Neuronal stem cell (in vitro differentiated cells): ENCODE data around the gene ATP8A2.

ENCODE experiments used
- DNase-seq: peaks from one replicate; pipeline ENCODE4 v3.0.0-alpha.2; 2013; ENCODE audit warnings: low spot score
- H2AFZ ChIP-seq: one replicate; pipeline ENCODE4 v1.6.1; 2013; ENCODE audit warnings: mild to moderate bottlenecking, low read length, inconsistent platforms
- H2AK5ac ChIP-seq: 2 replicates; pipeline ENCODE4 v1.6.1; 2013; ENCODE audit warnings: low read depth, mild to moderate bottlenecking, inconsistent platforms, low read length, moderate library complexity, mixed read lengths
- H2BK120ac ChIP-seq: 2 replicates; pipeline ENCODE4 v1.6.1; 2013; ENCODE audit warnings: low read depth, mild to moderate bottlenecking, inconsistent platforms, low read length, moderate library complexity, mixed read lengths
- H2BK12ac ChIP-seq: one replicate; pipeline ENCODE4 v1.6.1; 2013; ENCODE audit warnings: low read length, inconsistent platforms
- H2BK15ac ChIP-seq: 2 replicates; pipeline ENCODE4 v1.6.1; 2013; ENCODE audit warnings: mild to moderate bottlenecking, low read length, inconsistent platforms, mixed read lengths
- H2BK5ac ChIP-seq: one replicate; pipeline ENCODE4 v1.6.1; 2013; ENCODE audit warnings: inconsistent platforms, mild to moderate bottlenecking, low read length, moderate library complexity
- H3K14ac ChIP-seq: one replicate; pipeline ENCODE4 v1.6.1; 2013; ENCODE audit warnings: low read length, inconsistent platforms
- H3K18ac ChIP-seq: 2 replicates; pipeline ENCODE4 v1.6.1; 2013; ENCODE audit warnings: low read length, inconsistent platforms
- H3K23ac ChIP-seq: 2 replicates; pipeline ENCODE4 v1.6.1; 2013; ENCODE audit warnings: low read depth, mild to moderate bottlenecking, mixed read lengths, low read length, inconsistent platforms; ENCODE audit not compliant: poor library complexity
- H3K27ac ChIP-seq: replicated peaks from 3 replicates; pipeline ENCODE4 v1.5.1; 2013; ENCODE audit warnings: low read length, inconsistent platforms
- H3K27me3 ChIP-seq, 3 experiments: 2 replicates each; pipeline ENCODE4 v1.6.1; 2013; ENCODE audit warnings: low read length in 3 of 3, mild to moderate bottlenecking in 2 of 3, inconsistent platforms in 1 of 3, low read depth in 1 of 3, mixed read lengths in 1 of 3, moderate library complexity in 1 of 3; ENCODE audit not compliant: control insufficient read depth in 3 of 3, insufficient read depth in 3 of 3
- H3K36me3 ChIP-seq, 2 donors: replicated peaks in 1 of 2; 2 replicates each; pipeline ENCODE4 v1.6.1; 2013; ENCODE audit warnings: low read length in 2 of 2; ENCODE audit not compliant: control insufficient read depth in 2 of 2, insufficient read depth in 2 of 2
- H3K4ac ChIP-seq: 2 replicates; pipeline ENCODE4 v1.6.1; 2013; ENCODE audit warnings: inconsistent platforms, mild to moderate bottlenecking, low read length, moderate library complexity
- H3K4me1 ChIP-seq, 2 donors: 1 replicate in 1 of 2; 2 replicates in 1 of 2; pipeline ENCODE4 v1.6.1; 2013; ENCODE audit warnings: low read length in 2 of 2, low read depth in 1 of 2; ENCODE audit not compliant: control insufficient read depth in 2 of 2, insufficient read depth in 1 of 2
- H3K4me2 ChIP-seq: one replicate; pipeline ENCODE4 v1.6.1; 2013; ENCODE audit warnings: mild to moderate bottlenecking, low read length, inconsistent platforms; ENCODE audit not compliant: insufficient read depth, poor library complexity, severe bottlenecking
- H3K4me3 ChIP-seq, 2 donors: 2 replicates each; pipeline ENCODE4 v1.5.1; 2013; ENCODE audit warnings: low read length in 2 of 2, mild to moderate bottlenecking in 2 of 2, inconsistent platforms in 1 of 2, moderate library complexity in 1 of 2
- H3K79me1 ChIP-seq: one replicate; pipeline ENCODE4 v1.6.1; 2013; ENCODE audit warnings: low read depth, mild to moderate bottlenecking, inconsistent platforms, low read length, moderate library complexity
- H3K9ac ChIP-seq: one replicate; pipeline ENCODE4 v1.6.1; 2013; ENCODE audit warnings: mild to moderate bottlenecking, low read depth, low read length, inconsistent platforms; ENCODE audit not compliant: poor library complexity
- H3K9me3 ChIP-seq, 2 donors: replicated peaks in 1 of 2; 2 replicates each; pipeline versions ENCODE3 to v1.6.1; 2013; ENCODE audit warnings: low read length in 2 of 2, mild to moderate bottlenecking in 2 of 2, inconsistent platforms in 1 of 2, low read depth in 1 of 2, mixed read lengths in 1 of 2, moderate library complexity in 1 of 2; ENCODE audit not compliant: control insufficient read depth in 2 of 2, insufficient read depth in 1 of 2
- H4K8ac ChIP-seq: one replicate; pipeline ENCODE4 v1.6.1; 2013; ENCODE audit warnings: low read depth, mild to moderate bottlenecking, inconsistent platforms, low read length, moderate library complexity
- H4K91ac ChIP-seq: one replicate; pipeline ENCODE4 v1.6.1; 2013; ENCODE audit warnings: low read length, low read depth, mild to moderate bottlenecking, inconsistent platforms; ENCODE audit not compliant: poor library complexity
- WGBS, 2 donors: extraction: QIAGEN DNeasy Blood & Tissue Kit; methylation state at CpG; one replicate each; pipeline ENCODE4 v1.1.7; 2013; ENCODE audit warnings: missing lambda C conversion rate in 2 of 2, mixed read lengths in 1 of 2; ENCODE audit not compliant: insufficient read length in 2 of 2, insufficient replicate concordance in 1 of 2; ENCODE audit errors: extremely low coverage in 2 of 2; 5-methylcytosine and 5-hydroxymethylcytosine counted together

The ATP8A2 gene

DNA sequence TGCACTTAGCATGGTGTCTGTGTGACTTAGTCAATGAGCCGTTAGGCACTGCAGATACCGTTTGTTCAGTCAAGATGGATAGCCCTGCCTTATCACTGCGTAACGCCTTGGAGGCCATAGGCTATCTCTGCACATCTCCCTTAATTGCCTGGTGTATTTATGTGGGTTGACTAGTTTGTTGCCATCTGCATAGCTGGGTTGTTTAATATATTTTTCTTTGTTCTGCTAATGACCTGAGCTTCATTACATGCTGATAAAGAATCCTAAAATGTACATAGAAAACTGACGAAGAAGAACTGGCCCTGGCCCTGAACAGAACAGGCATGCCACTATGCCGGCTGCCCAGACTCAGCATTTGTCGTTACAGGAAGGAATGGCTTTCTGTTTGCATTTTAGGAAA, 382.2 kb downstream of the ATP8A2 start:
- Histone ChIP-seq H3K18ac (no peak overlapping the region), H3K27me3 (peaks cover 0 to 2% (median 0%) of the 10 kb centered on the region in 3 experiments), H3K9ac (no peak overlapping the region), H2BK12ac (no peak overlapping the region), H3K14ac (no peak overlapping the region), H2BK120ac (no peak overlapping the region), H4K91ac (no peak overlapping the region), H2AFZ (no peak overlapping the region), H3K4me1 (peaks cover 0 to 19% of the 10 kb centered on the region in 2 donors), H2BK5ac (no peak overlapping the region), H4K8ac (no peak overlapping the region), H2BK15ac (no peak overlapping the region), H3K23ac (no peak overlapping the region), H3K79me1 (no peaks in the 10 kb centered on the region), H3K4me2 (no peak overlapping the region), H3K4me3 (no peak overlapping the region), H3K4ac (no peak overlapping the region), H3K9me3 (no peaks in the 10 kb centered on the region), H3K36me3 (no peaks in the 10 kb centered on the region), H3K27ac (no peak overlapping the region), H2AK5ac (no peak overlapping the region)
- WGBS, 2 donors: no CpG with 5 or more reads among the region's 7 CpGs
- DNase-seq: no peak

DNA sequence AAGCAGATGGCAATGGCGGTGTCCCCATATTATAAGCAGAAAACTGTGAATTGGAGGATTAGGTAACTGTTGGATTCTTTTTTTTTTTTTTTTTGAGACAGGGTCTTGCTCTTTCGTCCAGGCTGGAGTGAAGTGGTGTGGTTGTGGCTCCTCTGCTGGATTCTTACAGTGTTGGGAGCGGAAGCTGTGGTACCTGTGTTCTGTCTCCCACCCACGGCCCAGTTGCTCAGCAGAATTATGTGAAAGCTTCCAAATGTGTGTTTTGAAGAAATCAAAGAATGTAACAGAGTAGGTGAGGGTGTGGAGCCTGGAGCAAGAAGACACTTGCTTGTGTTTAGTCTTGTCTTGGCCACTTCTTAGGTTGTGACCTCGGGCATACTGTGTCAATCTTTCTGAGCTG, 384.5 kb downstream of the ATP8A2 start:
- peaks cover 0 to 2% (median 0%) of the 10 kb centered on the region in 3 experiments for H3K27me3 ChIP-seq
- H3K27ac ChIP-seq: no peak overlapping the region
- no CpG with 5 or more reads among the region's 5 CpGs for WGBS, 2 donors
- no peak overlapping the region for H2AFZ ChIP-seq
- H2BK15ac ChIP-seq: no peak overlapping the region
- H3K9ac ChIP-seq: no peak overlapping the region
- no peak overlapping the region for H2AK5ac ChIP-seq
- peaks cover 0 to 13% of the 10 kb centered on the region in 2 donors for H3K4me1 ChIP-seq
- H4K91ac ChIP-seq: no peak overlapping the region
- no peak overlapping the region for H3K23ac ChIP-seq
- H3K36me3 ChIP-seq: no peaks in the 10 kb centered on the region
- DNase-seq: no peak
- H2BK5ac ChIP-seq: no peak overlapping the region
- no peak overlapping the region for H3K4me2 ChIP-seq
- no peak overlapping the region for H2BK12ac ChIP-seq
- no peaks in the 10 kb centered on the region for H3K9me3 ChIP-seq
- no peak overlapping the region for H2BK120ac ChIP-seq
- no peak overlapping the region for H3K14ac ChIP-seq
- H3K4me3 ChIP-seq: no peak overlapping the region
- no peak overlapping the region for H4K8ac ChIP-seq
- H3K18ac ChIP-seq: no peak overlapping the region
- no peaks in the 10 kb centered on the region for H3K79me1 ChIP-seq
- no peak overlapping the region for H3K4ac ChIP-seq

DNA sequence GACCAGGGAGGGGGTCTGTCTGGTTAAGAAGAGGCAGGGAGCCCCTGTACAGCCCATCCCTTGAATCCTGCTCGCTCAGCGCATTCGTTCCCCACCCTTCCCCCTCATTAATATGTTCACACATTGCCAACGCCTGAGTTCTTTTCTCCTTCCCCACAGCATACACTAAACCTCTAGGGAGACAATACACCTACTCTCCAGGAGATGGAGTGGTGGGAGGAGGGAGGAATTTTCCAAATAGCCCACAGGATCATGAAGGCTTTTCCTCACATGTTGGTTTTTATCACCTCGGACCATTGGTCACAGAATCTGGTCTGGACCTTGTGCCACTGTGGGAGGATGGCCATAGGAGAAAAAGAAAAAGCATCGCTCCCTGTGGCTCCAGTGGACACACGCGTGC, 385.1 kb downstream of the ATP8A2 start:
- Histone ChIP-seq H3K23ac (no peak overlapping the region), H3K4me1 (peaks cover 0 to 13% of the 10 kb centered on the region in 2 donors), H3K4me2 (no peak overlapping the region), H3K27me3 (peaks cover 0 to 2% (median 0%) of the 10 kb centered on the region in 3 experiments), H3K4me3 (no peak overlapping the region), H3K4ac (no peak overlapping the region), H3K14ac (no peak overlapping the region), H3K27ac (no peak overlapping the region), H2BK120ac (no peak overlapping the region), H2AFZ (no peak overlapping the region), H2AK5ac (no peak overlapping the region), H3K18ac (no peak overlapping the region), H3K9me3 (no peaks in the 10 kb centered on the region), H3K9ac (no peak overlapping the region), H3K79me1 (no peaks in the 10 kb centered on the region), H4K91ac (no peak overlapping the region), H2BK12ac (no peak overlapping the region), H3K36me3 (no peaks in the 10 kb centered on the region), H2BK5ac (no peak overlapping the region), H2BK15ac (peak overlapping the region; percentile 10), H4K8ac (no peak overlapping the region)
- no peak for DNase-seq
- no CpG with 5 or more reads among the region's 8 CpGs for WGBS, 2 donors

DNA sequence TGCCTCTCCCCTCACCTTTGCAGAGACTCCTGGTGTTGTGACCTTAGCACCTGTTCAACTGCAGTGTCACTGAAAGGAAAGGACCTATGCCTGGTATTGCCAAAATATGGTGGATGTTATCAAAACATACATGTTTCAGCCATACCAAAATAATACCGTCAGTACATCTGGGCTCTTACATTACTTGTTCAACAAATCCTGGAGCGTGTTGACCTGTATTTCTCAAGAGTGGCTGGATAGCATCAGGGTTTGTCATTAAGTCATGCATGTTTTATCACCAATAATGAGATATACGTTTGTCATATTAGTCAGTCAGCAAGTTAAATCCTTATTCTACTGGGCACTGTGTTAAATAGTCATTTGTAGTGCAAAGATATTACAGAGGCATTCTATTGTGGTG, 389.3 kb downstream of the ATP8A2 start:
- Histone ChIP-seq H2BK120ac (no peak overlapping the region), H4K91ac (no peak overlapping the region), H3K27me3 (no peaks in the 10 kb centered on the region), H3K14ac (no peak overlapping the region), H2AFZ (no peak overlapping the region), H3K36me3 (no peaks in the 10 kb centered on the region), H3K79me1 (no peaks in the 10 kb centered on the region), H3K18ac (no peak overlapping the region), H3K4me2 (no peak overlapping the region), H3K4me1 (peaks cover 0 to 10% of the 10 kb centered on the region in 2 donors), H3K4ac (no peak overlapping the region), H3K4me3 (no peak overlapping the region), H3K27ac (no peak overlapping the region), H2BK15ac (no peak overlapping the region), H3K9me3 (no peaks in the 10 kb centered on the region), H3K9ac (no peak overlapping the region), H4K8ac (no peak overlapping the region), H3K23ac (no peak overlapping the region), H2AK5ac (no peak overlapping the region), H2BK5ac (no peak overlapping the region), H2BK12ac (no peak overlapping the region)
- DNase-seq: no peak
- no CpG with 5 or more reads among the region's 3 CpGs for WGBS, 2 donors
